GM10847 (cell line): Measurements from ENCODE around the gene CSF1.

ENCODE experiments used
- POLR2A ChIP-seq: IDR thresholded peaks from 2 replicates; pipeline ENCODE4 v1.6.1; 2011; ENCODE audit not compliant: insufficient read length; ENCODE audit errors: extremely low read depth

The CSF1 gene

GRCh38 chr1:109969146-109969829, 58.6 kb downstream of the CSF1 start:
- TF ChIP-seq POLR2A: no peak

GRCh38 chr1:109969907-109970306, 59.3 kb downstream of the CSF1 start:
- no peak for TF ChIP-seq POLR2A

- no peak for TF ChIP-seq POLR2A
These were observed 60.9 kb downstream of the CSF1 start for GRCh38 chr1:109971559-109971958.

GRCh38 chr1:109974191-109974590, 63.5 kb downstream of the CSF1 start:
- TF ChIP-seq POLR2A: no peak

- TF ChIP-seq POLR2A: no peak
These were observed 65.1 kb downstream of the CSF1 start for GRCh38 chr1:109975718-109976117.

GRCh38 chr1:109976762-109977161, 66.1 kb downstream of the CSF1 start:
- TF ChIP-seq POLR2A: no peak

- TF ChIP-seq POLR2A: no peak
These were observed 66.6 kb downstream of the CSF1 start for GRCh38 chr1:109977225-109977624.

- no peak for TF ChIP-seq POLR2A
These were observed 67.2 kb downstream of the CSF1 start for GRCh38 chr1:109977657-109978378.

- no peak for TF ChIP-seq POLR2A
These were observed 68.3 kb downstream of the CSF1 start for GRCh38 chr1:109978761-109979488.

GRCh38 chr1:109979489-109980091, 68.9 kb downstream of the CSF1 start:
- no peak for TF ChIP-seq POLR2A
